Measurements from ENCODE around the gene SLC11A2. TPM values are rescaled to one million over a fixed set of nuclear protein-coding genes. Genes with fewer than 3 reads are reported as not detected.

The SLC11A2 gene
- polyA plus RNA-seq, 1 of the 3 experiments (the other 2 are of a cell fraction): 27.7 TPM

- CTCF ChIA-PET: no interaction called here
- DNase-seq: no peak
- H4K20me1 ChIP-seq (ENCODE audit: insufficient read depth): no peaks in the 10 kb centered on the region
- TF ChIP-seq FOSL2 (IDR thresholded peaks at IDR 0.05; ENCODE audit: borderline replicate concordance, low read depth) (no peak), GABPA (IDR thresholded peaks at IDR 0.05; ENCODE audit: low read depth) (no peak), GATA2 (CRISPR knock-in tag; IDR thresholded peaks at IDR 0.05) (no peak), NRF1 (IDR thresholded peaks at IDR 0.05; ENCODE audit: low read depth, low read length) (no peak), EZH2phosphoT487 (IDR thresholded peaks at IDR 0.05; ENCODE audit: borderline replicate concordance, low read depth) (no peak), SIN3A (IDR thresholded peaks at IDR 0.05; ENCODE audit: borderline replicate concordance, low read depth, low read length) (no peak), FOXM1 (IDR thresholded peaks at IDR 0.05; ENCODE audit: low read depth) (no peak), JUND (IDR thresholded peaks at IDR 0.05) (no peak), EP300 (IDR thresholded peaks at IDR 0.05; ENCODE audit: borderline replicate concordance in 1 of 2, low read depth in 1 of 2, low read length in 1 of 2) (no peak), SMC3 (IDR thresholded peaks at IDR 0.05; ENCODE audit: low read depth, low read length) (no peak), POLR2AphosphoS5 (IDR thresholded peaks at IDR 0.05; ENCODE audit: low read depth, low read length) (no peak), RXRA (IDR thresholded peaks at IDR 0.05; ENCODE audit: borderline replicate concordance, low read depth) (no peak), IRF3 (IDR thresholded peaks at IDR 0.05; ENCODE audit: low read depth, low read length) (no peak), MEF2A (IDR thresholded peaks at IDR 0.05; ENCODE audit: borderline replicate concordance, low read depth) (no peak), MXI1 (IDR thresholded peaks at IDR 0.05; ENCODE audit: low read depth, low read length) (no peak)
- TF ChIP-seq, protein P1, sequence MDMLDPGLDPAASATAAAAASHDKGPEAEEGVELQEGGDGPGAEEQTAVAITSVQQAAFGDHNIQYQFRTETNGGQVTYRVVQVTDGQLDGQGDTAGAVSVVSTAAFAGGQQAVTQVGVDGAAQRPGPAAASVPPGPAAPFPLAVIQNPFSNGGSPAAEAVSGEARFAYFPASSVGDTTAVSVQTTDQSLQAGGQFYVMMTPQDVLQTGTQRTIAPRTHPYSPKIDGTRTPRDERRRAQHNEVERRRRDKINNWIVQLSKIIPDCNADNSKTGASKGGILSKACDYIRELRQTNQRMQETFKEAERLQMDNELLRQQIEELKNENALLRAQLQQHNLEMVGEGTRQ (IDR thresholded peaks at IDR 0.05; ENCODE audit: borderline replicate concordance, low read depth, low read length): no peak
- TF ChIP-seq, protein P2, sequence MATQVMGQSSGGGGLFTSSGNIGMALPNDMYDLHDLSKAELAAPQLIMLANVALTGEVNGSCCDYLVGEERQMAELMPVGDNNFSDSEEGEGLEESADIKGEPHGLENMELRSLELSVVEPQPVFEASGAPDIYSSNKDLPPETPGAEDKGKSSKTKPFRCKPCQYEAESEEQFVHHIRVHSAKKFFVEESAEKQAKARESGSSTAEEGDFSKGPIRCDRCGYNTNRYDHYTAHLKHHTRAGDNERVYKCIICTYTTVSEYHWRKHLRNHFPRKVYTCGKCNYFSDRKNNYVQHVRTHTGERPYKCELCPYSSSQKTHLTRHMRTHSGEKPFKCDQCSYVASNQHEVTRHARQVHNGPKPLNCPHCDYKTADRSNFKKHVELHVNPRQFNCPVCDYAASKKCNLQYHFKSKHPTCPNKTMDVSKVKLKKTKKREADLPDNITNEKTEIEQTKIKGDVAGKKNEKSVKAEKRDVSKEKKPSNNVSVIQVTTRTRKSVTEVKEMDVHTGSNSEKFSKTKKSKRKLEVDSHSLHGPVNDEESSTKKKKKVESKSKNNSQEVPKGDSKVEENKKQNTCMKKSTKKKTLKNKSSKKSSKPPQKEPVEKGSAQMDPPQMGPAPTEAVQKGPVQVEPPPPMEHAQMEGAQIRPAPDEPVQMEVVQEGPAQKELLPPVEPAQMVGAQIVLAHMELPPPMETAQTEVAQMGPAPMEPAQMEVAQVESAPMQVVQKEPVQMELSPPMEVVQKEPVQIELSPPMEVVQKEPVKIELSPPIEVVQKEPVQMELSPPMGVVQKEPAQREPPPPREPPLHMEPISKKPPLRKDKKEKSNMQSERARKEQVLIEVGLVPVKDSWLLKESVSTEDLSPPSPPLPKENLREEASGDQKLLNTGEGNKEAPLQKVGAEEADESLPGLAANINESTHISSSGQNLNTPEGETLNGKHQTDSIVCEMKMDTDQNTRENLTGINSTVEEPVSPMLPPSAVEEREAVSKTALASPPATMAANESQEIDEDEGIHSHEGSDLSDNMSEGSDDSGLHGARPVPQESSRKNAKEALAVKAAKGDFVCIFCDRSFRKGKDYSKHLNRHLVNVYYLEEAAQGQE (IDR thresholded peaks at IDR 0.05; ENCODE audit: low read depth, low read length): no peak
- TF ChIP-seq, protein P3, sequence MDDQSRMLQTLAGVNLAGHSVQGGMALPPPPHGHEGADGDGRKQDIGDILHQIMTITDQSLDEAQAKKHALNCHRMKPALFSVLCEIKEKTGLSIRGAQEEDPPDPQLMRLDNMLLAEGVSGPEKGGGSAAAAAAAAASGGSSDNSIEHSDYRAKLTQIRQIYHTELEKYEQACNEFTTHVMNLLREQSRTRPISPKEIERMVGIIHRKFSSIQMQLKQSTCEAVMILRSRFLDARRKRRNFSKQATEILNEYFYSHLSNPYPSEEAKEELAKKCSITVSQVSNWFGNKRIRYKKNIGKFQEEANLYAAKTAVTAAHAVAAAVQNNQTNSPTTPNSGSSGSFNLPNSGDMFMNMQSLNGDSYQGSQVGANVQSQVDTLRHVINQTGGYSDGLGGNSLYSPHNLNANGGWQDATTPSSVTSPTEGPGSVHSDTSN (IDR thresholded peaks at IDR 0.05): no peak
- no peak overlapping the region for H3K4me2 ChIP-seq
- H3K9me3 ChIP-seq: no peaks in the 10 kb centered on the region
- H3K4me1 ChIP-seq (ENCODE audit: control insufficient read depth in 1 of 2, insufficient read depth in 2 of 2, low read depth in 1 of 2, low read length in 1 of 2): no peaks in the 10 kb centered on the region
- H3K79me2 ChIP-seq (ENCODE audit: insufficient read depth): no peaks in the 10 kb centered on the region; the same call in 1 of the 2 replicates
- peaks cover 11% of the 10 kb centered on the region for H3F3A ChIP-seq (replicated peaks; ENCODE audit: insufficient read depth)
- no peaks in the 10 kb centered on the region for H3K9me2 ChIP-seq
- H3K9ac ChIP-seq: no peak overlapping the region
- H3K27me3 ChIP-seq (ENCODE audit: insufficient read depth): no peaks in the 10 kb centered on the region
- no peak overlapping the region for H3K4me3 ChIP-seq (ENCODE audit: low read depth in 2 of 2, low read length in 1 of 2)
- POLR2A ChIA-PET: no interaction called here
- WGBS (ENCODE audit: low lambda C conversion rate): 96% methylated on average over 7 of the region's 7 CpGs
- no peak overlapping the region for H2AFZ ChIP-seq (ENCODE audit: low read depth)
- H3K27ac ChIP-seq (ENCODE audit: low read depth in 2 of 2, low read length in 1 of 2): no peak overlapping the region
- peaks cover 56 to 72% of the 10 kb centered on the region in 2 experiments for H3K36me3 ChIP-seq (replicated peaks in 1 of 2; ENCODE audit: control insufficient read depth in 1 of 2, insufficient read depth in 2 of 2, low read length in 1 of 2)
Observed at GRCh38 chr12:51059086-51059485, 32.9 kb upstream of the SLC11A2 start.
